ENCODE measurements around the gene TFF2. TPM values are rescaled to one million over a fixed set of nuclear protein-coding genes. Genes with fewer than 3 reads are reported as not detected.

TFF2 gene, protein sequence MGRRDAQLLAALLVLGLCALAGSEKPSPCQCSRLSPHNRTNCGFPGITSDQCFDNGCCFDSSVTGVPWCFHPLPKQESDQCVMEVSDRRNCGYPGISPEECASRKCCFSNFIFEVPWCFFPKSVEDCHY
- not detected for total RNA-seq (2021; fragmentation: NEBNext Ultra II Directional; extraction: Animal tissue kit (Norgen Biotek cat#: 25700))
- long read RNA-seq, result 0 reads

DNA sequence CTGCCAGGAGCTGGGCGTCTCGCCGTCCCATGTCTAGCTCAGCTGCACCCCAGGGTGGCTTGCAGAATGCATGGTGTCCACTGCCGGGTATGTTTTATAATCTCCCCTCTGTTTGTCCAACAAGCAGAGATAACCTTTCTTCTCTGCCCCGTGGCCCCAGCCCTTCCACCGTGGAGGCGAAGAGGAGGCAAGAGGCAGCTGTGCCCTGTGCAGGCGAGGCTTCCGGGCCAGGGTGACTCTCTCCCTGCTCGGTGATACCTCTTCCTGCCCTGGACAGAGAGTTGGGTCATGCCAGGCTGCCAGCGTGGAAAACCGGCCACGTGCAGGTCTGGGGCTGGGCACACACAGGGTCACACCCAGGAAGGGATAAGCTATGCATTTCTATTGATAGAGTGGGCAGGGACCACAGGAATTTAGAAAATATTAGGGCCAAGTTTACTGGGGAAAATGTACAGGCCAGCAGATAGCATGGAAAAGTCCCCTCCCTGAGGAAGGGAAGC is at the start of gene TFF2:
Gene TFF2, minus strand, starts transcription at position 68 of the 500 bp plus-strand sequence. Its CDS starts 37 bp downstream, at position 31.
- Mint-ChIP-seq H3K4me1 (ENCODE audit: low read depth) (no peaks in the 10 kb centered on the region), H3K9me3 (peaks cover 63% of the 10 kb centered on the region), H3K4me3 (no peak within 1 kb of the TSS), H3K36me3 (ENCODE audit: low read depth) (peaks cover 21% of the 10 kb centered on the region), H3K27me3 (ENCODE audit: insufficient read depth) (peaks cover 1% of the 10 kb centered on the region; the same call in 1 of the 2 replicates), H3K27ac (no peak within 1 kb of the TSS)
- no peak for TF ChIP-seq CTCF (IDR thresholded peaks at IDR 0.05)
- no peak for DNase-seq

GRCh38 chr21:42400525-42400924 is 49.7 kb upstream of the TFF2 start:
- no peak for TF ChIP-seq CTCF (IDR thresholded peaks at IDR 0.05)
- Mint-ChIP-seq H3K9me3 (peaks cover 55% of the 10 kb centered on the region), H3K27ac (no peak overlapping the region), H3K36me3 (ENCODE audit: low read depth) (0 out of 2 replicates have a peak, but pooled peaks cover 4% of the 10 kb centered on the region), H3K27me3 (ENCODE audit: insufficient read depth) (no peaks in the 10 kb centered on the region), H3K4me3 (no peak overlapping the region), H3K4me1 (ENCODE audit: low read depth) (no peaks in the 10 kb centered on the region)
- DNase-seq, result no peak

DNA sequence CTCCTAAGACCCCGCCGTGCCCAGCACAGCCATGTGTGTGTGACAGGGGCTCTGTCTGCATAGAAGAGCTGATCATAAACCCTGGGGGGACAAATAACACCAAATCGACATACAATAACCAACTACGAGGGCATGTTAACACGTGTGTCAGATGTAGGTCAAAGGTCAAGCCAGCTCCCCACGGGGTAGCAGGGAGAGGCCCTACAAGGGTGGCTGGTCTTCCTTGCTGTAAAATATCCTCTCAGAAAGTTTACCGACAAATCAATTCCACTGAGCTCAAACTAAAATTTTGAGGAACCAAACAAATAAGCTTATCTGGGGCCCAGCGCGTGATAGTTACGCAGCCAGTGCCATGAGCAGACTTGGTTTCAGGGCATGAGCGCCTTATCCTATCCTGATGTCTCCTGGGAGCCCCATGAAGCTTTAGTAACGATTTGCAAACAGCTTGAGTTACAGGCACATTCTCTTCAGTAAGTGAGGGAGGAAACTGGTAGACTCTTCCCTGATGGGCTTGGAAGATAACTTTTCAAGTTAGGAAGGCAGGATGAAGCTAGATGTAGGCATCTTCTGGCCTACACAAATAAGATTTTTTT is 47.7 kb upstream of the TFF2 start:
- DNase-seq, result no peak
- Mint-ChIP-seq H3K9me3 (peaks cover 62% of the 10 kb centered on the region), H3K4me3 (no peak overlapping the region), H3K27me3 (ENCODE audit: insufficient read depth) (no peaks in the 10 kb centered on the region), H3K36me3 (ENCODE audit: low read depth) (0 out of 2 replicates have a peak, but pooled peaks cover 4% of the 10 kb centered on the region), H3K4me1 (ENCODE audit: low read depth) (no peaks in the 10 kb centered on the region), H3K27ac (no peak overlapping the region)
- no peak for TF ChIP-seq CTCF (IDR thresholded peaks at IDR 0.05)

DNA sequence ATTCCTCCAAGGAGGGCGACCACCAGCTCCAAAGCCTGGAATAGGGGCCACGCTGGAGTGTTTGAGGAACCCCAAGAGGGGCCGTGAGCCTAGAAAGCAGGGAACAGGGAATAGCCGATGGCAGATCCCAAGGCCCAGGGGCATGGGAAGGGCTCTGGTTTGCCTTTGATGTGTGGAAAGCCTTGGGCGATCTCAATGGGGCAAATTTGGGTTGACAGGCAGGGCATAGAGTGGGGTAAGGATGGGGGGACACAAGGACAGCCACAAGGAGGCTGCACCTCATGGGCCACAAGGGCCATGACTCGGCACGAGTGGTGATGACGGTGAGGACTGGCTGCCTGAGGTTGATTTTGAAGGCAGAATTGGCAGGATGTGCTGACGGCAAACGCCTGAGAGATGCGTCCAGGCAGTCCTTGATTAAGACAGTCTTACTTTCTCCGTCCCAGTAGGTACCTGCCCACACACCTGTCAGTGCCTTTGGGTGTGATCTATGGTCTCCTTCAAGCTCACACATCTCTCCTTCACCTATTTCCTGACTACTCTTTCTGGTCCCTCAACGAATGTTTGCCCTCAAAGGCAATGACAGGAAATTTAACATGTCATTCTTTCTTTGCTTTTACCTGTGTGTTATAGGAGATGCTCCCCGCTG is 47.1 kb upstream of the TFF2 start:
- no peak for TF ChIP-seq CTCF (IDR thresholded peaks at IDR 0.05)
- Mint-ChIP-seq H3K4me3 (no peak overlapping the region), H3K27ac (no peak overlapping the region)

GRCh38 chr21:42396799-42397745 is 46.3 kb upstream of the TFF2 start:
- no peak overlapping the region for H3K27ac Mint-ChIP-seq
- H3K9me3 Mint-ChIP-seq, result peaks cover 63% of the 10 kb centered on the region
- no peaks in the 10 kb centered on the region for H3K27me3 Mint-ChIP-seq (ENCODE audit: insufficient read depth)
- no peak for DNase-seq
- no peaks in the 10 kb centered on the region for H3K4me1 Mint-ChIP-seq (ENCODE audit: low read depth)
- no peak for TF ChIP-seq CTCF (IDR thresholded peaks at IDR 0.05)
- H3K36me3 Mint-ChIP-seq (ENCODE audit: low read depth), result peaks cover 6% of the 10 kb centered on the region; the same call in 1 of the 2 replicates
- no peak overlapping the region for H3K4me3 Mint-ChIP-seq

More for the DNA sequence above, 47.1 kb upstream of the TFF2 start:
- Mint-ChIP-seq H3K36me3 (ENCODE audit: low read depth) (0 out of 2 replicates have a peak, but pooled peaks cover 4% of the 10 kb centered on the region), H3K27me3 (ENCODE audit: insufficient read depth) (no peaks in the 10 kb centered on the region), H3K4me1 (ENCODE audit: low read depth) (no peaks in the 10 kb centered on the region), H3K9me3 (peaks cover 62% of the 10 kb centered on the region)
- no peak for DNase-seq

All from HFFc6 (cell line).